Neural cell (in vitro differentiated cells): ENCODE results near the gene CXCL13. TPM values are rescaled to one million over a fixed set of nuclear protein-coding genes. Genes with fewer than 3 reads are reported as not detected.
A peak's percentile ranks its signal among the peaks of the same experiment; 100 is the strongest.

Experiments
- H2AFZ ChIP-seq: fragments of 200-600, 300-800 bp; sonication (generic), shearing (Covaris generic); 2 replicates; pipeline ENCODE4 v1.6.0; 2014; ENCODE audit warnings: low read depth, mild to moderate bottlenecking, antibody characterized with exemption, low read length, moderate library complexity
- H3F3A ChIP-seq: fragments of 200-600 bp; shearing (Covaris generic); 2 replicates; pipeline ENCODE4 v1.6.1; 2016; ENCODE audit warnings: mild to moderate bottlenecking, moderate library complexity, mixed read lengths, antibody characterized with exemption, low read length; ENCODE audit not compliant: insufficient read depth, poor library complexity, severe bottlenecking
- H3K27ac ChIP-seq: fragments of 200-600, 300-800 bp; sonication (generic), shearing (Covaris generic); 2 replicates; pipeline ENCODE4 v1.5.1; 2014; ENCODE audit warnings: mild to moderate bottlenecking, low read length, moderate library complexity
- H3K27me3 ChIP-seq: fragments of 300-800, 200-600 bp; sonication (generic), shearing (Covaris generic); 2 replicates; pipeline ENCODE4 v1.6.0; 2014; ENCODE audit warnings: mild to moderate bottlenecking, low read depth, low read length, moderate library complexity; ENCODE audit not compliant: insufficient read depth
- H3K36me3 ChIP-seq: fragments of 300-800, 200-600 bp; sonication (generic), shearing (Covaris generic); 2 replicates; pipeline ENCODE4 v1.5.1; 2014; ENCODE audit warnings: mild to moderate bottlenecking, antibody characterized with exemption, low read length, moderate library complexity; ENCODE audit not compliant: insufficient read depth
- H3K4me2 ChIP-seq: fragments of 300-800, 200-600 bp; sonication (generic), shearing (Covaris generic); 2 replicates; pipeline ENCODE4 v1.6.0; 2014; ENCODE audit warnings: mild to moderate bottlenecking, low read length
- H3K4me3 ChIP-seq: fragments of 300-800, 200-600 bp; sonication (generic), shearing (Covaris generic); 2 replicates; pipeline ENCODE4 v1.5.1; 2014; ENCODE audit warnings: mild to moderate bottlenecking, low read length, moderate library complexity
- H3K79me2 ChIP-seq: fragments of 200-600 bp; shearing (Covaris generic); replicated peaks from 2 replicates; pipeline ENCODE4 v1.6.0; 2014; ENCODE audit warnings: mild to moderate bottlenecking, low read length, moderate library complexity; ENCODE audit not compliant: insufficient read depth
- H3K9ac ChIP-seq: fragments of 300-800, 200-600 bp; sonication (generic), shearing (Covaris generic); 2 replicates; pipeline ENCODE4 v1.6.1; 2016; ENCODE audit warnings: mild to moderate bottlenecking, low read length, mixed read lengths
- H3K9me2 ChIP-seq: fragments of 200-600 bp; shearing (Covaris generic); 2 replicates; pipeline ENCODE4 v1.6.1; 2016; ENCODE audit warnings: mild to moderate bottlenecking, low read length, mixed read lengths; ENCODE audit not compliant: insufficient read depth
- H3K9me3 ChIP-seq: fragments of 200-600, 300-800 bp; sonication (generic), shearing (Covaris generic); 2 replicates; pipeline ENCODE4 v1.6.1; 2016; ENCODE audit warnings: mild to moderate bottlenecking, mixed run types, low read length, moderate library complexity, mixed read lengths
- H4K20me1 ChIP-seq: fragments of 200-600 bp; shearing (Covaris generic); 2 replicates; pipeline ENCODE4 v1.6.1; 2016; ENCODE audit warnings: mild to moderate bottlenecking, mixed run types; ENCODE audit not compliant: insufficient read depth
- EP300 ChIP-seq: fragments of 450-650 bp; conservative IDR thresholded peaks from 2 replicates; pipeline ENCODE4 v1.6.1; 2014; ENCODE audit warnings: antibody characterized with exemption, mild to moderate bottlenecking, moderate library complexity; ENCODE audit not compliant: poor library complexity, severe bottlenecking
- EZH2 ChIP-seq: fragments of 200-600, 300-800 bp; shearing (Covaris generic), sonication (generic); IDR thresholded peaks from 2 replicates; pipeline ENCODE4 v1.6.1; 2014; ENCODE audit warnings: antibody characterized with exemption, low read length, borderline replicate concordance, mild to moderate bottlenecking; ENCODE audit not compliant: insufficient read depth, poor library complexity, severe bottlenecking
- MXI1 ChIP-seq: fragments of 450-650 bp; conservative IDR thresholded peaks from 2 replicates; pipeline ENCODE4 v1.6.1; 2014; ENCODE audit warnings: antibody characterized with exemption, mild to moderate bottlenecking; ENCODE audit not compliant: poor library complexity, severe bottlenecking
- POLR2AphosphoS5 ChIP-seq: IDR thresholded peaks from 2 replicates; pipeline ENCODE4 v1.6.1; 2012
- RAD21 ChIP-seq: fragments of 450-650 bp; conservative IDR thresholded peaks from 2 replicates; pipeline ENCODE4 v1.6.1; 2014; ENCODE audit warnings: antibody characterized with exemption, mild to moderate bottlenecking, moderate library complexity
- SMC3 ChIP-seq: fragments of 450-650 bp; conservative IDR thresholded peaks from 2 replicates; pipeline ENCODE4 v1.6.1; 2014; ENCODE audit warnings: antibody characterized with exemption, mild to moderate bottlenecking, moderate library complexity; ENCODE audit not compliant: poor library complexity
- TAF1 ChIP-seq: IDR thresholded peaks from 2 replicates; pipeline ENCODE4 v1.6.1; 2012; ENCODE audit warnings: low read depth
- polyA plus RNA-seq: library from polyadenylated mRNA; depleted of rRNA; stranded (reverse); fragments of >200 nt; gene quantifications from 2 replicates; pipeline ENCODE4 v1.2.3, GENCODE V29; 2014
- TF ChIP-seq, protein P1 (sequence below): IDR thresholded peaks from 2 replicates; pipeline ENCODE4 v1.6.1; 2012; ENCODE audit warnings: borderline replicate concordance
- TF ChIP-seq, protein P2 (sequence below): fragments of 450-650 bp; IDR thresholded peaks from 2 replicates; pipeline ENCODE4 v1.5.1; 2014; ENCODE audit warnings: antibody characterized with exemption, mild to moderate bottlenecking, moderate library complexity; ENCODE audit not compliant: poor library complexity, severe bottlenecking

Gene CXCL13
- polyA plus RNA-seq, 1 donor from 2014 or later = not detected

DNA sequence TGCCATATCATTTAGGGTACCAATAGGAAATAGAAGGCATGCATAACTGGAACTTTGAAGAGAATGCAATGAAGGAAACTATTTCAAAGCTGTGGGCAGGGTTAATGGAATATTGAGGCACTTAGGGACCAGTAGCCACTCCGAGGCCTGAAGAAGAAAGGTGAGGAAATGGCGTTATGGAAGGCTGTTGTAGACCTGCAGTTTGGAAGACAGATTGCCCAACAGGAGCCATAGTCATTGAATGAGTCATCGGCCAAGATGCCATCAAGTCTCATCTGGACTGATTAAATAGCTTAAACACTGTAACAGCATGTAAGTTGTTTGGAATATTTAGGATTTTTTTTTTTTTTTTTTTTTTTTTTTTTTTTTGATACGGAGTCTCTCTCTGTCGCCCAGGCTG lies 11.6 kb downstream of the CXCL13 start:
- H3K9me3 ChIP-seq = no peaks in the 10 kb centered on the region
- H3K36me3 ChIP-seq = no peaks in the 10 kb centered on the region
- H3K4me2 ChIP-seq = no peak overlapping the region
- no peak overlapping the region for H3K9ac ChIP-seq
- H3K27me3 ChIP-seq = no peaks in the 10 kb centered on the region
- no peaks in the 10 kb centered on the region for H3K79me2 ChIP-seq
- H3K4me3 ChIP-seq = no peak overlapping the region
- H3F3A ChIP-seq = no peaks in the 10 kb centered on the region
- no peaks in the 10 kb centered on the region for H4K20me1 ChIP-seq
- TF ChIP-seq EP300 = no peak
- no peak for TF ChIP-seq RAD21
- TF ChIP-seq, protein P1, sequence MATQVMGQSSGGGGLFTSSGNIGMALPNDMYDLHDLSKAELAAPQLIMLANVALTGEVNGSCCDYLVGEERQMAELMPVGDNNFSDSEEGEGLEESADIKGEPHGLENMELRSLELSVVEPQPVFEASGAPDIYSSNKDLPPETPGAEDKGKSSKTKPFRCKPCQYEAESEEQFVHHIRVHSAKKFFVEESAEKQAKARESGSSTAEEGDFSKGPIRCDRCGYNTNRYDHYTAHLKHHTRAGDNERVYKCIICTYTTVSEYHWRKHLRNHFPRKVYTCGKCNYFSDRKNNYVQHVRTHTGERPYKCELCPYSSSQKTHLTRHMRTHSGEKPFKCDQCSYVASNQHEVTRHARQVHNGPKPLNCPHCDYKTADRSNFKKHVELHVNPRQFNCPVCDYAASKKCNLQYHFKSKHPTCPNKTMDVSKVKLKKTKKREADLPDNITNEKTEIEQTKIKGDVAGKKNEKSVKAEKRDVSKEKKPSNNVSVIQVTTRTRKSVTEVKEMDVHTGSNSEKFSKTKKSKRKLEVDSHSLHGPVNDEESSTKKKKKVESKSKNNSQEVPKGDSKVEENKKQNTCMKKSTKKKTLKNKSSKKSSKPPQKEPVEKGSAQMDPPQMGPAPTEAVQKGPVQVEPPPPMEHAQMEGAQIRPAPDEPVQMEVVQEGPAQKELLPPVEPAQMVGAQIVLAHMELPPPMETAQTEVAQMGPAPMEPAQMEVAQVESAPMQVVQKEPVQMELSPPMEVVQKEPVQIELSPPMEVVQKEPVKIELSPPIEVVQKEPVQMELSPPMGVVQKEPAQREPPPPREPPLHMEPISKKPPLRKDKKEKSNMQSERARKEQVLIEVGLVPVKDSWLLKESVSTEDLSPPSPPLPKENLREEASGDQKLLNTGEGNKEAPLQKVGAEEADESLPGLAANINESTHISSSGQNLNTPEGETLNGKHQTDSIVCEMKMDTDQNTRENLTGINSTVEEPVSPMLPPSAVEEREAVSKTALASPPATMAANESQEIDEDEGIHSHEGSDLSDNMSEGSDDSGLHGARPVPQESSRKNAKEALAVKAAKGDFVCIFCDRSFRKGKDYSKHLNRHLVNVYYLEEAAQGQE = no peak
- TF ChIP-seq POLR2AphosphoS5 = no peak
- no peak for TF ChIP-seq TAF1
- no peak for TF ChIP-seq EZH2
- TF ChIP-seq MXI1 = no peak
- TF ChIP-seq, protein P2, sequence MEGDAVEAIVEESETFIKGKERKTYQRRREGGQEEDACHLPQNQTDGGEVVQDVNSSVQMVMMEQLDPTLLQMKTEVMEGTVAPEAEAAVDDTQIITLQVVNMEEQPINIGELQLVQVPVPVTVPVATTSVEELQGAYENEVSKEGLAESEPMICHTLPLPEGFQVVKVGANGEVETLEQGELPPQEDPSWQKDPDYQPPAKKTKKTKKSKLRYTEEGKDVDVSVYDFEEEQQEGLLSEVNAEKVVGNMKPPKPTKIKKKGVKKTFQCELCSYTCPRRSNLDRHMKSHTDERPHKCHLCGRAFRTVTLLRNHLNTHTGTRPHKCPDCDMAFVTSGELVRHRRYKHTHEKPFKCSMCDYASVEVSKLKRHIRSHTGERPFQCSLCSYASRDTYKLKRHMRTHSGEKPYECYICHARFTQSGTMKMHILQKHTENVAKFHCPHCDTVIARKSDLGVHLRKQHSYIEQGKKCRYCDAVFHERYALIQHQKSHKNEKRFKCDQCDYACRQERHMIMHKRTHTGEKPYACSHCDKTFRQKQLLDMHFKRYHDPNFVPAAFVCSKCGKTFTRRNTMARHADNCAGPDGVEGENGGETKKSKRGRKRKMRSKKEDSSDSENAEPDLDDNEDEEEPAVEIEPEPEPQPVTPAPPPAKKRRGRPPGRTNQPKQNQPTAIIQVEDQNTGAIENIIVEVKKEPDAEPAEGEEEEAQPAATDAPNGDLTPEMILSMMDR = no peak
- no peak for TF ChIP-seq SMC3
- no peak overlapping the region for H3K27ac ChIP-seq
- no peaks in the 10 kb centered on the region for H3K9me2 ChIP-seq
- no peak overlapping the region for H2AFZ ChIP-seq

DNA sequence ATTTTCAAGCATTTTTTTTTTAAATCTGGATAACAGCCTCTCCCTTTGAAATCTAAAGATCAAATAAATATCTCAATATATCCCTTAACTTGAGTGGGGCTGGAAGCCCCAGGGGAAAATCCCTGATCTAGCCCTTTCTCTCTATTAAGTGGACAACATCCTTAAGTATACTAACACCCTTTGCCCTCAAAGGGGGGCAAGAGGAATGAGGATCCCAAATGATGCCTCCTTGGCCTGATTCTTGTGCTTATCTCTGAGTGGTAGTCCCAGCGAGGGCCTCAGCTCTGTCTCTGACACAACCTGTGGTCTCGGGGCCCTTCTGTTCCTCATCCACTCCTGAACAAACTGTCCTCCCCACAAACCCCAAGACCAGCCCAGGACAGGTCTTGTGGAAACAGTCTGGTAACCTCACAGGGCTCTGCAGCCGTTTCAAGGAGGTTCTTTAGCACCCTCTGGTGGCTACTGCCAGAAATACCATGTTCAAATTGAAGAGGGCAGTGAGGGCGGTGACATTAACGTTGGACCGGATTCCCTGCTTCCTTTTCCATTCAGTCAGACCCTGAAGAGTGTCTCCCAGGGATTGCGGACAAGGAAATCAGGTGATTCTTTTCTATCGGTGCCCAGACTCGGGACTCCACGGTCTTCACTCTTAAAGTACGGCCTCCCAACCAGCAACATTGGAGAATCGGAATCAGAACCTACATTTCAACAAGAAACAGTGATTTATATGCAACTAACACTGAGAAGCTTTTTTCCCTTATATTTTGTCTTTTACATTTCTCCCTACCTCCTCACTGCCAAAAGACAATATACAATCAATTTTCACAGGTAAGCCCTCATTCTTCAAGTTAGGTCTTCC lies 13.0 kb downstream of the CXCL13 start:
- peak; percentile 75 for TF ChIP-seq SMC3
- TF ChIP-seq TAF1 = no peak
- peak; percentile 70 for TF ChIP-seq RAD21
- TF ChIP-seq EP300 = no peak
- no peak for TF ChIP-seq EZH2
- no peak for TF ChIP-seq POLR2AphosphoS5
- TF ChIP-seq MXI1 = no peak
- TF ChIP-seq, protein P1 = no peak
- TF ChIP-seq, protein P2 = peak; percentile 78
- Histone ChIP-seq H3K36me3 (no peaks in the 10 kb centered on the region), H3K9me2 (no peaks in the 10 kb centered on the region), H3K4me2 (no peak overlapping the region), H3K79me2 (no peaks in the 10 kb centered on the region), H3K27ac (no peak overlapping the region), H3K4me3 (no peak overlapping the region), H3K9ac (no peak overlapping the region), H4K20me1 (no peaks in the 10 kb centered on the region), H3K27me3 (no peaks in the 10 kb centered on the region), H2AFZ (no peak overlapping the region), H3F3A (no peaks in the 10 kb centered on the region), H3K9me3 (no peaks in the 10 kb centered on the region)
